SH-SY5Y (cell line): ENCODE results near the gene L3MBTL3.

ENCODE experiments used
- GATA2 ChIP-seq: IDR thresholded peaks from 2 replicates; pipeline ENCODE4 v1.6.1; 2011; ENCODE audit warnings: mild to moderate bottlenecking, low read depth, low read length
- GATA3 ChIP-seq: IDR thresholded peaks from 2 replicates; pipeline ENCODE4 v1.6.1; 2011; ENCODE audit warnings: low read depth, mild to moderate bottlenecking, low read length, moderate library complexity

DNA sequence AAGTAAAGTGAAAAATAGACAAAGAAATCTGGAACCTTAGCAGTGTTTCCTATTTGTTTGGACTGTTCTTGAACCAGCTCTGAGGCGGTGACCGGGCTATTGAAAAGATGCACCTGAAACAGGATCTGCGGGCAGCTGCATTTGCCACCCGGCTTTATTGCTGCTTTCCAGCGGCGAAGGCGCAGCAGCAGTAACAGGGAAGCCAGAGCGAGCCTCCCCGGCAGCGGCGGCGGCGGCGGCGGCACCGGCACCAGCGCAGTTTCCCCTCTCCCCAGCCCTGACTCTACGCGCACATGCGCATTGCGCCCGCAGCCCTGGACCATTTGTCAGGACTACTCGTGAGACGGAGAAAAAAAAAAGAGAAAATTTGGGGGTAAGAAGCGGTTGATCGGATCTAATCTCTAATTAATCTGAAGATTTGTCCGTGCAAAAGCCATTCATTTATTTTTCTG is at the start of gene L3MBTL3:
- TF ChIP-seq GATA3, result no peak
- TF ChIP-seq GATA2, result no peak
